ENCODE data around the gene PLEKHO1.

Gene PLEKHO1

DNA sequence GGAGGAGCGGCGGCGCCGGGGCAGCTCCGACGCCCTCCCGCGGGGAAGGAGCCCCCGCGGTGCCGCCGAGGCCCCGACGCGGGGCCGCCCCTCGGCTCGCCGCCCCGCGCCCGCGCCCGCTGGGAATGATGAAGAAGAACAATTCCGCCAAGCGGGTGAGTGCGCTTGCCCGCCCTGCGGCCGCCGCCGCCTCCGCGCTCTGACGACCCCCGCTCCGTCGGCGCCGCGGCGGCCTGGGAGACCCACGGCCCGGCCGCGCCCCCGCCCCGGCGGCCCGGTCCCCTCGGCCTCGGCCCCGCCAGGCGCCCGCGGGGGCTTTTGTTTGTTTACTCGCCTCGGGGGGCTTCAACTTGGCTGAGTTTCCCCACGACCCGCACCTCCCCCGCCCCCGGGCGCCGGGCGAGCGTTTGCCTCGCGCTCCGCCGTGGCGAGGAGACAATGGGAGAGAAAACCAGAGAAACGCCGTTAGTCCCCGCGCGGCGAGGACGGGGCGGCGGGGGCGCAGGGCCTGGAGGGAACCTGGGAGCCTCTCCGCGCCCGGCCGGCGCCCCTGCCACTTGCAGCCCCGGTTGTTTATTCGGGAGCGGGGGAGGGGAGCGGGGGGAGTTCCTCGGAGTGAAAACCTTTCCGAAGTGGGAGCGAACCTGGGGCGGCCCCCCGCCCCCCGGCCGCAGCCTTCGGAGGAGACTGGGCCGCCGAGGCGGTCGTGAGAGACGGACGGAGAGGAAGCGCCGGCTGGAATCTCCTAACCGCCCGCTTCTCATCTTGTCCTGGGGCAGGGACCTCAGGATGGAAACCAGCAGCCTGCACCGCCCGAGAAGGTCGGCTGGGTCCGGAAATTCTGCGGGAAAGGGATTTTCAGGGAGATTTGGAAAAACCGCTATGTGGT, 661 bp downstream of the PLEKHO1 start:
- no peak for DNase-seq

DNA sequence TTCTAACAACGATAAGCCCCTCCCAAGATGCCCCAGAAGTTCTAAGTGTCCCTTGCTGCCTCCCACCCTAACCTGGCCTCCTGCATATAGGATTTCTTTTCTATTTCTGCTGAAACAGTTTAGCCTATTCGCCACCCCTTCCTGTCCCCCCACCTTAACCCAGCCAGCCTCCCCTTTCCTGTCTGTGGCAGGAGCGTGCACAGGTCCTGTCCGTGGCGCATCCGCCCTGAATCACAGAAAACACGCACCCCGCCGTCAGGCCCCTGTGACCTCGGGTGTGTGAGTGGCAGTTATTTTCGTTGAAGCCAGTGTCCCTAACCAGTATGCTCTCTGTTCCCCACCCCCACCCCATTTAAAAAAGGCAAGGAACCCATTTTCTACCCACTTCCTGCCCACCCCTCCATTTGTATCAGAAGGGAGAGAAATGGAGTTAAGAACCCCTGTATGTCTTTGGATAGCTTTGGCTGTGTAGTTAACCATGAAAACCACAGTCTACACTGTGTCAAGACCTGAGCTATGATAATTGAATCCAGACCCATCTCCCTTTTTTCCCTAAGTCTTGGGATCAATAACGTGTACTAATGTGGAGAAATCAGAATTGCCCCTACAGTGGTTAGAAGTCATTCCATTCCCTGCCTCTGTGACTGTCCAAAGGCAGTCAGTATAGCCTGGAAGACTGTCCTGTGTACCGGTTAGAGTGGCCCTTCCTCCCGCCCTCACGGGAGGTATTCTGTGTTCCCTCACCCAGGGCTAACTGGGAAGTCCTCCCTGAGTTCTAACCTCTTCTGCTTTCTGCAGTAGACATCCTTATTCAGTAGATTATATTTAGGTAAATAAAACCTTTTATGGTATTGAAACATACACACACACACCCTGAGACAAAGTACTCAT, 1.8 kb downstream of the PLEKHO1 start:
- no peak for DNase-seq

DNA sequence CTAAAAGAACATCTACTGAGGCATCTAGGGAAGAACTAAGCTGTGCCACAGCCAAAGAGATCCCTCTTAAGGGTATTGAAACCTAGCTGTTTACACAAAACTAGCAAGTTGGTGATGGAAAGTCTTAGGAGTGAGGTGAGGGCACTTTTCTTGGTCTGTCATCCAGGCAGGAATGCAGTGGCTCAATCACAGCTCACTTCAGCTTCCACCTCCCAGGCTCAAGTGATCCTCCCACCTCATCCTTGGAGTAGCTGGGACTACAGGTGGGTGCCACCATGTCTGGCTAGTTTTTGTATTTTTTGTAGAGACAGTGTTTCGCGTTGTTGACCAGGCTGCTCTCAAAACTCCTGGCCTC, 2.4 kb downstream of the PLEKHO1 start:
- DNase-seq, result no peak

- no peak for DNase-seq
These were observed 3.2 kb downstream of the PLEKHO1 start for GRCh38 chr1:150152772-150153456.

GRCh38 chr1:150154143-150154542, 4.4 kb downstream of the PLEKHO1 start:
- DNase-seq, result no peak

DNA sequence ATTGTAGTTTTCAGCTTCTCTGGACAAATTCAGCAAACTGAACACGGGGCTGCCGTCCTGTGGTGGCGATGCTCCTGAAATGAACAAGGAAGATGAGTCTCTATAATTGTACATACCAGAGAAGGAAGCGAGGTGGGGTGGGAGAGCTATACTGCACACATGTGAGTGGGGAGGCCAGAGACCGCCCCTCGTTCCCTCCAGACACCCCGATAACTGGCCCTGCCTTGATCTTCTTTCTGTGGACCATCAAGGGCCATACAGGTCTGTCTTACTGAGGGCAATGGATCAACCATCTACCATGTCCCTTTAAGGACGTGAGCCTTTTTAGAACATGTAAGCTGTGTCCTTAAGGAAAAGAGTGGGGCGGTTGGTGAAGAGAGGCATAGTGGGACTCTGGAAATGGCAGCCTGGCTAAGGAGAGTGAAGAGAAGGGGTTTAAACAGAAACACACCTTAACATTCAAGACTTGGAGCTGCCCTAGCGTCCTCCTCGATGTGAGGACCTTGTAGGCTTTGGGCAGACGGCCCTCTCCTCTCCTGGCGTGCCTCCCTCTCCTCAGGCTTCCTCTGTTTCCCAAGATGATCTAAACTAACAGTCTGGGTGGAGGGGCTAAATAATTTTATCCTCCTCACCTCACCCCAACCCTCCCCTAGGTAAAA, 5.8 kb downstream of the PLEKHO1 start:
- no peak for DNase-seq

DNA sequence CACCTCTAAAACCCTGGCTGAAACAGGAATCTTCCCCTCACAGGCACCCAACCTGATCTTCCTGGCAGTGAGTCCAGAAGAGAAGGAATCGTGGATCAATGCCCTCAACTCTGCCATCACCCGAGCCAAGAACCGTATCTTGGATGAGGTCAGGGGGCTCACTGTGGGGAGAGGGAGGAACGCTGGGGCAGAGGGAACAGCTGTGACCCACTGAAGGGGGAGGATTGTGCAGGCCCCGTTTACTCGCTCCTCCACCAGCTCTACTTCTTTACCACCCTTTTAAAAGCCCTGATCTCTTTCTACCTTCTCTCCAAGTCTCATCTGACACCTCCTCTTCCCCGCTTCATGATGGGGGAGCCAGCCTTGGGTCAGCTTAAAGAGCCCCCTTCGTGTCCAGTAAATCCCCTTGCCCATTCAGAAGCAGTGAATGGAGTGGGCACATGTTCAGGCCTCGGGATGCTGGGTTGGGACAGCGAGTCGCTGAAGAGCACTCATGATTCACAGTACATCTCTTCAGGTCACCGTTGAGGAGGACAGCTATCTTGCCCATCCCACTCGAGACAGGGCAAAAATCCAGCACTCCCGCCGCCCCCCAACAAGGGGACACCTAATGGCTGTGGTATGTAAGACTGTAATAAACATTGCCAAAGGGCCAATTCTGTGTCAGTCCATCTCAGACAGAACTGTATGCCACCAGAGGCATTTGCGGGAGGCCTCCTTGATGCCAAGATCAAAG, 7.3 kb downstream of the PLEKHO1 start:
- DNase-seq, result no peak

- DNase-seq, result no peak
These were observed 9.8 kb downstream of the PLEKHO1 start for GRCh38 chr1:150159550-150159949.

DNA sequence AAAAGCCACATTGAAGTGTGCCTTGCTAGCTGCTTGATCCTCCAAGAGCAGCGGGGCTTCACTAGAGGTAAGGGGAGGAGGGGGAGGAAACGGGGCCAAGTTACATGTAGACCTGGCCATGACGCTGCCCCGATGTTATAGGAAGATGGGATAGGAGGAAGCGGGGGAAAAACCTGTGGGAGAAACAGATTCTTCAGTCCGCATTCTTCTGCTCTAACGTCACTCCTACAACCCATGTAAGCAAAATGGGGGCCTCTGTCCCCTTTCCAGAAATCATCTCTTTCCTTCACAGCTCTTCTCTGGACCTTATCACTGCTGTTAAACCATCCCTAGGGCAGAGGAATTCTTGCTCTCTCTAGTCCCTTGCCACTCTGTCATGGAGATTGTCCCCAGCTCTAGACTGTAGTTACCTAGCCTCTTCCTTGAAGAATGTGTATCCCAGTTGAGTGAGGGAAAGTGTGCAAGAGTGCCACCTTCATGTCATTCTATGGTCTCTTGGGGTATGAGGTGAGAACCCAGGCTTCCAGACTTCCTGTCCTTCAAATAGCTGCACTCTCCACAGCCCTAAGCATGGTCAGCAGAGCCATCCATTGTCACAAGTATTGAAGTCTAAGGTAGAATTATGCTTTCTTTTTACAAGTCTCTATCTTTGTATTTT, 11.4 kb downstream of the PLEKHO1 start:
- no peak for DNase-seq

GRCh38 chr1:150161747-150162581, 12.2 kb downstream of the PLEKHO1 start:
- no peak for DNase-seq

- DNase-seq, result no peak
These were observed 12.8 kb downstream of the PLEKHO1 start for GRCh38 chr1:150162582-150162861.

GRCh38 chr1:150162862-150163706, 13.4 kb downstream of the PLEKHO1 start:
- peak; percentile 99 for DNase-seq

DNA sequence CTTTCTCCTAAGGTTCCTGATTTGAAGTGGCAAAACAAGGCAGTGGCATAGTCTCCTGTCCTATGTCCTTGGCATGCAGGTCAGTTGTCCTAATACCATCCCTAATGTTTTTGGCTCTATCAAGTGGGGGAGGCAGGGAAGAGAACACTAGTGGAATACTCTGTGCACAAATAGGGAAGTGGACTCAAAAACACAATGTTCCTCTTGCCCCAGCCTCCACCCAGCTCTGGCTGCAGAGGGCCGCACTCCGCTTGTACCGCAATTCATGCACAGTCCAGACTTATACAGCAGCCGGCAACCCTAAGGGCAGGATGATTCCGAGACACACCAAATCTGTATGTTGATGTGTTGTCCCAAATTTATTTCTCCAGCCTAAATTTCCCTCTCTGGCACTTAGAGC, 14.5 kb downstream of the PLEKHO1 start:
- no peak for DNase-seq

- no peak for DNase-seq
These were observed 15.1 kb downstream of the PLEKHO1 start for GRCh38 chr1:150164779-150165178.

- peak; percentile 82 for DNase-seq
These were observed 16.2 kb downstream of the PLEKHO1 start for GRCh38 chr1:150165622-150166612.

DNA sequence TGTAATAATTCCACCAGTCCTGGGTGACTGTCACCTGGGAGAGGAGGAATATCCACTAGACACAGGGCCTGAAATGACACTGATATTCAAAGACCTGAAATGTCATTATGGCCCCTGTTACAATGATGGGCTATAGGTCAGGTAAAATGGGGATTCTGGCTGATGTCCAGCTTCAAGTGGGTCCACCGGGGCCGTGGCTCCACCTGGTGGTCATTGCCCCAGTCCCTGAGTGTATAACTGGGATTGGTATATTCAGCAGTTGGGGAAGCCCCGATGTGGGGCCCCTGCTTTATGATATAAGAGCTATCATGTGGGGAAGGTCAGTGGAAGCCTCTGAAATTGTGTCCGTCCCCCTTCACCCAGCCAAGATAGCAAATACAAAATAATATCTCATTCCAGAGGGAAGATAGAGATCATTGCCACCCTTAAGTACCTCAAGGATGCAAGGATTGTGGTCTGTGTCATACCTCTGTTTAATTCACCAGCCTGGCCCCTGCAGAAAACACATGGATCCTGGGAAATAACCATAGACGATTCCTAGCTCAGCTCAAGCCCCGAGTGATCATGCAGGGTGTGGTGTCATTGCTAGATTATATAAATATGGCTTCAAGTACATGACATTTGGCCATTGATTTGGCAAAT, 19.4 kb downstream of the PLEKHO1 start:
- peak; percentile 82 for DNase-seq

DNA sequence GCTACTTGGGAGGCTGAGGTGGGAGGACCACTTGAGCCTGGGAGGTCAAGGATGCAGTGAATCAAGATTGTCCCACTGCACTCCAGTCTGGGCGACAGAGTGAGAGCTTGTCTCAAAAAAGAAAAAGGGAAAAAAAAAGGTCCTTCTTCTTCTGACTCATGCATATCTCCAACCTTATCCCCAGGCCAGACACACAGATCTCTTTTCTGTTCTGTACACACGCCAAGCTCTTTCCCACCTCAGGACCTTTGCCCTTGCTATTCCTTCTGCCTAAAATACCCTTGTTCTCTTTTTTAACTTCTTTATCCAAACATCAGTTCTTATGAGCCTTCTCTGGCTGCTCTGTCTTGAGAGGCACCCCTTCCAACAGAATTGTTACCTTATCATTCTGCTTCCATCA, 22.1 kb downstream of the PLEKHO1 start:
- DNase-seq, result no peak

DNA sequence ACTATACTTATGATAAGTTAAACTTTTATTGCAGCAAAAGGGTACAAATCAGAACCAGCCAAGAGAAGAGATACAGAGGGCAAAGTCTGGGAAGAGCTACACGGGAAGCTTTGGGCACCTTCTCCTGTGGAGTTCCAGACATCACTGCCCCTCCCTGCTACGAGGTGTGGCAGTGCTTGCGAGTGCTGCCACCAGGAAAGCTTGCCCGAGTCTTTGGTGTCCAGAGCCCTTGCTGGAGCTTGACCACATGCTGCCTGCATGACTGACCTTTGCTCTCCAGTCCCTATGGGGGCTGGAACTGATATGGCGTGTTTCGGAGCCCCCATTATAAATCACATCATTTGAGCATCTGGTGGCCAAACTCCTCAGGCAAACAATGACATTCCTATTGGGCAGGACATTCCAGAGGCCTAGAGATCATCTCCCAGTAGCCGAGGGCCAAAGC, 23.4 kb downstream of the PLEKHO1 start:
- peak; percentile 82 for DNase-seq
